Measurements from ENCODE around the gene MARVELD1.

MARVELD1 gene

DNA sequence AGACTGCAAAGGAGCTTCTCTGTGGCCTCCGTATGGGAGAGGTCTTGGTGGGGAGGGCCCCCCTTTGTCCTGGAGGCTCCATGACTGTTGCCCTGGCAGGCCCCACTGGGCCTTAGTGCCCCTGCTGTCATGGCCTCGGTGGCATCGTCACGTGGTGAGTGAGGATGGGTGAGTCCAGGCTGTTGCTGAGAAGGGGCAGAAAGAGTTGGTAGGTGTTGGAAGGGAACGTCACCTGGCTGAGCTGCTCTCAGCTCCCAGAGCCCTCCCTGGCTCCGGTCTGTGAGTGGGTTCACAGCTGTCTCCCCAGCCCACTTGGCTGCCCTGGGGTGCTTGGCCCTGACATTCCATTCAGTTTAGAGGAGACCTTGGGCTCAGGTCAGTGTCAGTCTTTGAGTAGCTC lies 42.2 kb downstream of the MARVELD1 start:
- no peak for DNase-seq (ENCODE audit: low spot score)

DNA sequence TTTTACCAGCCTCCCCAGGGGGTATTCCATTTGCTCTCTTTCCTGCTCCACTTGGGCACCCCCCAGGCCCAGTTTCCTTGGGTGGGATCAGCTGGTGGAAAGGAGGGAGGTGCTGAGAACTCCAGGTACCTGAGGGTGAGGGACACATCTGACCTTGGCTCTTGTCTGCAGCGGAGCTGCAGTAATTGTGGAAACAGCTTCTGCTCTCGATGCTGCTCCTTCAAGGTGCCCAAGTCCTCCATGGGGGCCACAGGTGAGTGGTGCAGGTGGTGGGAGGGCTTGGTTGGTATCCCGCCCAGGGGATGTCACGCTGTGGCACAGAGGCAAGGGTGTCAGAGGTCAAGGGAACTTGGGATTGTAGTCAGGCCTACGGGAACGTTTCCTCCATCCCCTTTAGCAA lies 43.9 kb downstream of the MARVELD1 start:
- DNase-seq (ENCODE audit: low spot score) = no peak

GRCh38 chr10:97759158-97759887 lies 45.8 kb downstream of the MARVELD1 start:
- DNase-seq (ENCODE audit: low spot score) = peak; percentile 56

GRCh38 chr10:97759946-97760345 lies 46.4 kb downstream of the MARVELD1 start:
- no peak for DNase-seq (ENCODE audit: low spot score)

GRCh38 chr10:97760461-97761257 lies 47.1 kb downstream of the MARVELD1 start:
- no peak for DNase-seq (ENCODE audit: low spot score)

DNA sequence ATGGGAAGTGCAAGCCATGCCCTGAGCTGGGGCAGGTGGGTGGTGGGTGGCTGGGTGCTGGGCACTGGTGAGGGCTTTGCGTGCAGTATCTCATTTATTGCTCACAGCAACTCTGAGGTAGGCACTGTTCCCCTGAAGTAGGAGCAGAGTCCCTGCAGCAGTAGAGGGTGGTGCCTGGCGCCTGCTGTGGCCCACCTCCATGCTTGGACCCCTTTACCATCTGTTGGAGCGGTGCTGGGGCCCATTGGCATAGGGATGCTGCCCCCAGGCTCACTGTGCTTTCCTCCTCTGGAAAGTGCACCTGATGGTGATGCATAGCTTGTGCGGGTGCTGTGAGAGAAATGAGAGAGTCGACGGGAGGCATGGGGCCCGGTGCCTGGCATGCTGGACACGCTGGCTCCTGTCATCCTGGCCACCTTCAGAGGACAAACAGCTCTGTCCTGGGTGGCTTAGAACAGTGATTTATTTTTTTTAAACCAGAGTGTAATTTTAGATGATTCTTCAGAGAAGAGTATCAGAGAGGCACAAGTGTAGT lies 47.9 kb downstream of the MARVELD1 start:
- DNase-seq (ENCODE audit: low spot score) = no peak

- no peak for DNase-seq (ENCODE audit: low spot score)
These were observed 48.5 kb downstream of the MARVELD1 start for GRCh38 chr10:97762056-97762455.

DNA sequence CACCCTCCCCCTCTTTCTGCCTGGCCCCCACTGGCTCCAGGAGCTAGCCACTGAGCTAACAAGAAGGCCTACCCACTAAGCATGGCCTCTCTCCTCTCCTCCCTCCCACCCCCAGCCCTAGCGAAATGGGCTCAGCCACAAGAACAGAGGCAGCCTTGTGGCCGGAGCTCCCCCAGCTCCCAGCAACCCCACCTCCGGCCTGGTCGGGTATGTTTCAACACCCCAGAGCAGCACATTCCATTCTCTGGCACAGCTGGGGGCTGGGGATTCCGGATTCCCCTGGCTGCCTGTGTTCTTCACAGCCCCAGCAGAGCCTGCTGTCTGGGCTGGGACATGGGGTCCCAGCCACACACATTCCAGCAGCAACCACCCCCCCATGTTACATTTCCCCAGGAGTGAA lies 49.3 kb downstream of the MARVELD1 start:
- DNase-seq (ENCODE audit: low spot score) = no peak

DNA sequence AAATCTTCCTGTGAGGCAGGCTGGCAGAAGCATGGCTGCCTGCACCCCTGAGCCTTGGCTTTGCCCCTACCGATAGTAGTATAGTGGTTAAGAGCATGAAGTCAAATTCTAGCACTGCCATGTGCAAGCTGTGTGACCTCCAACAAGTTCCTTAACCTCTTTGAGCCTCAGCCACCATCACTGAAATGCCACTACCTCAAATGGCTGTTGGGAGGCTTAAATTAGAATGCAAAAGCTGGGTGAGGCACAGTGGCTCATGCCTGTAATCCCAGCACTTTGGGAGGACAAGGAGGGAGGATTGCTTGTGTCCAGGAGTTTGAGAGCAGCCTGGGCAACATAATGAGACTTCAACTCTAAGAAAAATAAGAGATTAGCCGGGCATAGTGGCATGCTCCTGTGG lies 49.9 kb downstream of the MARVELD1 start:
- DNase-seq (ENCODE audit: low spot score) = peak; percentile 29

DNA sequence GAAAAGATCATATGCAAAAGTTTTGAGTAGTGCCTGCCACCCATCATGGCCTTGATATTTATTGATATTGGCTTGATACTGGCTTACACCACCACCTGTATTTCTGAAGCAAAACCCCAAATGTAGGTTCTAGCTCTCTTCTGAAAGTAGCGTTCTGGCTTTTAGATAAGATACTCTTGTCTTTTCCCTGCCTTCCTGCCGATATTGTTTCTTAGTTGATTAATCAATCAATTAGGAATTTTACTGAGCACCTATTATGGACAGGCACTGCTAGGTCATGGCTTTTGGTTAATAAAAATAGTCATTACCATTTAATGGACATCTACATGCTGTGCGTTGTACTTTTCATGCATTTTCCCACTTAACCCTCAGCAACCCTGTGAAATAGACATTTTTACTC lies 50.4 kb downstream of the MARVELD1 start:
- no peak for DNase-seq (ENCODE audit: low spot score)

- peak; percentile 88 for DNase-seq (ENCODE audit: low spot score)
These were observed 51.0 kb downstream of the MARVELD1 start for GRCh38 chr10:97764519-97764931.

GRCh38 chr10:97765201-97765600 lies 51.7 kb downstream of the MARVELD1 start:
- peak; percentile 69 for DNase-seq (ENCODE audit: low spot score)

GRCh38 chr10:97766106-97766810 lies 52.7 kb downstream of the MARVELD1 start:
- DNase-seq (ENCODE audit: low spot score) = no peak

DNA sequence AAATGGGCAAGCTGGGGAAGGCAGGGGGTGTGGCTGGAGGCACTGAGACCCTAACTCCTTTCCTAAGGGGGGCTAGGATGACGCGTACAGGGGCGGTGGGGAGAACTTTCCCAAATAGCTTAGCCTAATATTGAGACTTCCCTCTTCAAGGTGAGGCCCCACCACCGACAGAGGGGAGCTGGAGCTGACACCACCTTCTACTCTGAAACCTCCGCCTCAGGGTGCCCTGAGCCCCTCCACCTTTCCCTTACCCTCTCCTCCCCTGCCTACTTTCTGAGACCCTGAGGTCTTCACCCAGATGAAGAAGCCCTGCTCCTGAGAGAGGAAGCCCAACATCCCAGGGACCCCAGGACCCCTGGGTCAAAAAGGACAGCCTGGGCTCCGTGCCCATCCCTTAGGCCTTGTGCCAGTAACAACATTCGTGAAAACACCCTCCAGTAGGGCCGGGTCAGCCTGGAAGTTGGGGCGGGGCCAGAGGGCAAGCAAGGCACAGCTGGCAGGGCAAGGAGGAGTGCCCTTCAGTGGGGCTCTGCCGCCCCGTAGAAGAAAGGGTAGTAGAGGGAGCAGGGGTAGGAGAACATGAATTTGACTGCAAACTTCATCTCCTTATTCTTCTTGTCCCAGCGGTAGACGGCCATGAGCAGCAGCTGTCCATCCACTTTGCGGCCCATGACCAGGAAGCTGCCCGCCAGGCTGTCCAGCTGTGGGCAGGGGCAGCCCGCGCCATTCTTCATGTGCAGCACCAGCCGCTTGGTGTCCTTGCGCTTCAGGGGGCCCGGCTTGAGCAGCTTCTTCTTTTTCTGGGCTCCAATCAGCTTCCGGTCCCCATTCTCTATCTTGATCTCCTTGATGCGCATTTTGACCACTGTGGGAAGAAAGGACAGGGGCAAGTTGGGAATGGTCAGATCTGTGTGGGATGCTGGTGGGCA lies 53.7 kb downstream of the MARVELD1 start:
- no peak for DNase-seq (ENCODE audit: low spot score)

All from NAMALWA (cell line).